ENCODE data around the gene LPCAT2. TPM values are rescaled to one million over a fixed set of nuclear protein-coding genes. Genes with fewer than 3 reads are reported as not detected.
A peak's percentile ranks its signal among the peaks of the same experiment; 100 is the strongest.

LPCAT2 gene
- polyA plus RNA-seq, 3 donors, result 28.5 to 49.7 (median 47.1) TPM

DNA sequence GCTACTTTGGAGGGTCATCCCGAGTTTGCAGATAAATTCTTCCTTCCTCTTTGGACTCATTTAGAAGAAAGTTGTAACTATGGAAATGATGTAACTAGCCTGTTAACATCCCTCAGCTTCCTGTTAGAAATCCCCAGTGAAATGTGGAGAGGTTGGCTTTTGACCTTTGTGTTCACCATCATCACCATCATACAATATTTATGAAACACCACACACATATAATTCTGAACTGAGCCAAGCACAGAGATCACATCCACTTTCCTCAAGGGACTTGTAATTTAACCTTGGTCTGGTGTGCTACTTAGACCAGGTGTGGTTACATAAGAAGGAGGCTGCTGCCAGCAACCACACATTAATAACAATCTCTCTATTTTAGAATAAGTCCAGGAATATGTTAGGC is 60.2 kb downstream of the LPCAT2 start:
- Histone ChIP-seq H3K27ac (ENCODE audit: low read depth in 1 of 2, low read length in 2 of 2) (peak overlapping the region; percentile 8 to 65), H3K79me2 (ENCODE audit: insufficient read depth, low read length) (peaks cover 5% of the 10 kb centered on the region), H3K36me3 (replicated peaks in 1 of 2; ENCODE audit: control insufficient read depth in 1 of 2, insufficient read depth in 2 of 2, low read length in 2 of 2) (peaks cover 0 to 9% of the 10 kb centered on the region in 2 donors), H3K4me2 (replicated peaks; ENCODE audit: extremely low read depth, low read length, poor library complexity, severe bottlenecking) (peak overlapping the region; percentile 56), H3K9ac (ENCODE audit: insufficient read depth, low read length, poor library complexity, severe bottlenecking) (no peak overlapping the region), H4K20me1 (ENCODE audit: insufficient read depth, low read length) (peaks cover 3% of the 10 kb centered on the region), H3K4me3 (replicated peaks in 1 of 3; ENCODE audit: low read depth in 2 of 3, low read length in 3 of 3) (peak overlapping the region in 1 of 3 experiments; percentile 34), H3K9me3 (replicated peaks in 1 of 2; ENCODE audit: control insufficient read depth in 1 of 2, insufficient read depth in 1 of 2, low read length in 2 of 2) (no peaks in the 10 kb centered on the region), H3K27me3 (ENCODE audit: control insufficient read depth in 2 of 2, insufficient read depth in 2 of 2, low read length in 2 of 2) (no peaks in the 10 kb centered on the region), H2AFZ (ENCODE audit: insufficient read depth, low read depth, low read length, poor library complexity, severe bottlenecking) (no peak overlapping the region), H3K4me1 (ENCODE audit: control insufficient read depth in 1 of 2, insufficient read depth in 2 of 2, low read length in 2 of 2) (peaks cover 47 to 58% of the 10 kb centered on the region in 2 donors)
- DNase-seq, result peak; percentile 42 to 80 (median 51)
- H3K4me3 Mint-ChIP-seq, result peak overlapping the region in 1 of 2 donors; percentile 1
- H3K36me3 Mint-ChIP-seq, result peaks cover 13 to 21% of the 10 kb centered on the region in 2 donors
- no peaks in the 10 kb centered on the region for H3K27me3 Mint-ChIP-seq (ENCODE audit: low read depth in 3 of 3)
- no peaks in the 10 kb centered on the region for H3K9me3 Mint-ChIP-seq
- peak overlapping the region; percentile 78 to 95 (median 83) for H3K27ac Mint-ChIP-seq
- TF ChIP-seq, protein P1, sequence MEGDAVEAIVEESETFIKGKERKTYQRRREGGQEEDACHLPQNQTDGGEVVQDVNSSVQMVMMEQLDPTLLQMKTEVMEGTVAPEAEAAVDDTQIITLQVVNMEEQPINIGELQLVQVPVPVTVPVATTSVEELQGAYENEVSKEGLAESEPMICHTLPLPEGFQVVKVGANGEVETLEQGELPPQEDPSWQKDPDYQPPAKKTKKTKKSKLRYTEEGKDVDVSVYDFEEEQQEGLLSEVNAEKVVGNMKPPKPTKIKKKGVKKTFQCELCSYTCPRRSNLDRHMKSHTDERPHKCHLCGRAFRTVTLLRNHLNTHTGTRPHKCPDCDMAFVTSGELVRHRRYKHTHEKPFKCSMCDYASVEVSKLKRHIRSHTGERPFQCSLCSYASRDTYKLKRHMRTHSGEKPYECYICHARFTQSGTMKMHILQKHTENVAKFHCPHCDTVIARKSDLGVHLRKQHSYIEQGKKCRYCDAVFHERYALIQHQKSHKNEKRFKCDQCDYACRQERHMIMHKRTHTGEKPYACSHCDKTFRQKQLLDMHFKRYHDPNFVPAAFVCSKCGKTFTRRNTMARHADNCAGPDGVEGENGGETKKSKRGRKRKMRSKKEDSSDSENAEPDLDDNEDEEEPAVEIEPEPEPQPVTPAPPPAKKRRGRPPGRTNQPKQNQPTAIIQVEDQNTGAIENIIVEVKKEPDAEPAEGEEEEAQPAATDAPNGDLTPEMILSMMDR (IDR thresholded peaks at IDR 0.05), result no peak
- intact Hi-C loops (cut with micrococcal nuclease), result no loop called here
- no CpG with 5 or more reads among the region's 1 CpG for WGBS (ENCODE audit: insufficient coverage)
- peaks cover 58% of the 10 kb centered on the region for H3K4me1 Mint-ChIP-seq

DNA sequence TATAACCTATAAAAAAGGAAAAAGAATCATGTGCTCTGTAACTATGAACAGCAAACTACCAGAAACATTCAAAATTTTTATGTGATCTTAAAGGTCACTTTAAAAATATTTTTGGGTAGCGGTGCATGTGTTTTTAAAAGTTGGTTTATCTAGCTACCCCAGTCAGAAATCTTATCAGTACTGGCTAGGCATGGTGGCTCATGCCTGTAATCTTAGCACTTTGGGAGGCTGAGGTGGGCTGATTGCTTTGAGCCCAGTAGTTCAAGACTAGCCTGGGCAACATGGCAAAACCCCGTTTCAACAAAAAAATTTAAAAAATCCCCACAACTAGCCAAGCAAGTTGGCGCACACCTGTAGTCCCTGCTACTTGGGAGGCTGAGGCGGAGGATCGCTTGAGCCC is 61.3 kb downstream of the LPCAT2 start:
- H3K4me3 Mint-ChIP-seq, result no peak overlapping the region
- H3K27ac Mint-ChIP-seq, result no peak overlapping the region
- H3K9me3 ChIP-seq (replicated peaks in 1 of 2; ENCODE audit: control insufficient read depth in 1 of 2, insufficient read depth in 1 of 2, low read length in 2 of 2), result no peaks in the 10 kb centered on the region
- no peak overlapping the region for H3K9ac ChIP-seq (ENCODE audit: insufficient read depth, low read length, poor library complexity, severe bottlenecking)
- no CpG with 5 or more reads among the region's 5 CpGs for WGBS (ENCODE audit: insufficient coverage)
- H3K79me2 ChIP-seq (ENCODE audit: insufficient read depth, low read length), result peaks cover 5% of the 10 kb centered on the region
- H4K20me1 ChIP-seq (ENCODE audit: insufficient read depth, low read length), result peaks cover 3% of the 10 kb centered on the region
- DNase-seq, result no peak
- H3K27me3 ChIP-seq (ENCODE audit: control insufficient read depth in 2 of 2, insufficient read depth in 2 of 2, low read length in 2 of 2), result no peaks in the 10 kb centered on the region
- H3K4me3 ChIP-seq (replicated peaks in 1 of 3; ENCODE audit: low read depth in 2 of 3, low read length in 3 of 3), result no peak overlapping the region
- no peak overlapping the region for H3K4me2 ChIP-seq (replicated peaks; ENCODE audit: extremely low read depth, low read length, poor library complexity, severe bottlenecking)
- H3K36me3 ChIP-seq (replicated peaks in 1 of 2; ENCODE audit: control insufficient read depth in 1 of 2, insufficient read depth in 2 of 2, low read length in 2 of 2), result peaks cover 0 to 9% of the 10 kb centered on the region in 2 donors
- TF ChIP-seq, protein P1 (IDR thresholded peaks at IDR 0.05), result no peak
- peaks cover 13 to 18% of the 10 kb centered on the region in 2 donors for H3K36me3 Mint-ChIP-seq
- peaks cover 58% of the 10 kb centered on the region for H3K4me1 Mint-ChIP-seq
- no peak overlapping the region for H3K27ac ChIP-seq (ENCODE audit: low read depth in 1 of 2, low read length in 2 of 2)
- H3K9me3 Mint-ChIP-seq, result no peaks in the 10 kb centered on the region
- peaks cover 51 to 59% of the 10 kb centered on the region in 2 donors for H3K4me1 ChIP-seq (ENCODE audit: control insufficient read depth in 1 of 2, insufficient read depth in 2 of 2, low read length in 2 of 2)
- intact Hi-C loops (cut with micrococcal nuclease), result no loop called here
- no peaks in the 10 kb centered on the region for H3K27me3 Mint-ChIP-seq (ENCODE audit: low read depth in 3 of 3)
- no peak overlapping the region for H2AFZ ChIP-seq (ENCODE audit: insufficient read depth, low read depth, low read length, poor library complexity, severe bottlenecking)
